ENCODE results near the gene HSD17B12. TPM values are rescaled to one million over a fixed set of nuclear protein-coding genes. Genes with fewer than 3 reads are reported as not detected.

HSD17B12 gene
- total and polyA plus RNA-seq, 2 experiments from 2014 or later, result 128 to 168 TPM

GRCh38 chr11:43738600-43739409 is 58.3 kb downstream of the HSD17B12 start:
- H3K27ac ChIP-seq (ENCODE audit: low read depth), result 0 out of 2 replicates have a peak overlapping the region, but pooled peaks have one; percentile 61

More at GRCh38 chr11:43738600-43739409, 58.3 kb downstream of the HSD17B12 start:
- H3K9me3 Mint-ChIP-seq, result no peaks in the 10 kb centered on the region
- Histone ChIP-seq H3K4me1 (ENCODE audit: insufficient read depth) (peaks cover 44% of the 10 kb centered on the region), H3K4me2 (peak overlapping the region; percentile 70), H3K9me2 (ENCODE audit: insufficient read depth) (no peaks in the 10 kb centered on the region), H3K79me2 (replicated peaks; ENCODE audit: insufficient read depth) (peaks cover 97% of the 10 kb centered on the region), H4K20me1 (replicated peaks; ENCODE audit: insufficient read depth) (peaks cover 13% of the 10 kb centered on the region), H3F3A (replicated peaks; ENCODE audit: low read depth) (no peaks in the 10 kb centered on the region), H2AFZ (no peak overlapping the region), H3K27me3 (ENCODE audit: insufficient read depth) (no peaks in the 10 kb centered on the region), H3K36me3 (ENCODE audit: insufficient read depth) (no peaks in the 10 kb centered on the region), H3K4me3 (peak overlapping the region; percentile 14; the same call in 1 of the 2 replicates)
- DNase-seq (ENCODE audit: low spot score) (peak; percentile 38), ATAC-seq (peak; percentile 41)
- peak overlapping the region; percentile 59 for H3K27ac Mint-ChIP-seq
- H3K4me1 Mint-ChIP-seq, result peaks cover 44% of the 10 kb centered on the region
- peak overlapping the region; percentile 21; the same call in 2 of the 3 replicates for H3K4me3 Mint-ChIP-seq
- H3K36me3 Mint-ChIP-seq (ENCODE audit: low read depth), result peaks cover 15% of the 10 kb centered on the region
- TF ChIP-seq EZH2phosphoT487 (IDR thresholded peaks at IDR 0.05; ENCODE audit: unreplicated experiment) (no peak), CTCF (conservative IDR thresholded peaks at IDR 0.05; ENCODE audit: low read depth in 2 of 2) (no peak), JUNB (IDR thresholded peaks at IDR 0.05; ENCODE audit: unreplicated experiment) (no peak), EZH2 (IDR thresholded peaks at IDR 0.05; ENCODE audit: low read depth, unreplicated experiment) (no peak), NANOG (IDR thresholded peaks at IDR 0.05; ENCODE audit: borderline replicate concordance) (no peak), ETS1 (IDR thresholded peaks at IDR 0.05) (no peak), ZNF114 (CRISPR knock-in tag; IDR thresholded peaks at IDR 0.05) (no peak), POLR2AphosphoS5 (IDR thresholded peaks at IDR 0.05; ENCODE audit: low read depth) (no peak), REST (IDR thresholded peaks at IDR 0.05; ENCODE audit: unreplicated experiment) (no peak), ZNF462 (CRISPR knock-in tag; IDR thresholded peaks at IDR 0.05) (no peak), STAT1 (IDR thresholded peaks at IDR 0.05; ENCODE audit: unreplicated experiment) (no peak), ZNF331 (CRISPR knock-in tag; IDR thresholded peaks at IDR 0.05; ENCODE audit: low read depth) (no peak), CREB1 (CRISPR knock-in tag; IDR thresholded peaks at IDR 0.05; ENCODE audit: low read depth) (no peak)
- H3K27me3 Mint-ChIP-seq (ENCODE audit: insufficient read depth, low read depth, poor library complexity), result no peaks in the 10 kb centered on the region

Measured in GM23338 (cell line).